AG08395 (cell line): ENCODE data around the gene NUP62CL.
A peak's percentile ranks its signal among the peaks of the same experiment; 100 is the strongest.

Experiments
- DNase-seq: peaks from one replicate; pipeline ENCODE4 v3.0.0; 2012; ENCODE audit warnings: mixed read lengths, low spot score

Gene NUP62CL

DNA sequence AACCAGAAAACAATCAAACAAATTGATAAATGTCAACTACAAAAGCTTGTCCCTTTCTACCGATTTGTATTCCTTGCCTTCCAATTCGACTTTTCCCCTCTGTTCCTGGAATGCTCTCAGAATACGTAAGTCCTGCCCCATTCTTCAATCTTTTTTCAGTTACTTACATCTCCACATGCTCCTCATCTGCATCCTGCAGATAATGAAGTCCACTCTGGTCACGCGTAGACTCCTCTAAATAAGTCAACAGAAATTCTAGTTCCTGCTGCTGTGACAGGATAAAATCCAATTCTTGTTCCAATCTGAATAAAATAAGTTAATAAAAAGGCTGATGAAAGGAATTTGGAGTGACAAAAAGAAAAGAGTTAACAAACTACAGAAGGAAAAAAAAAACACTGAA lies 53.2 kb downstream of the NUP62CL start:
- DNase-seq, result no peak

DNA sequence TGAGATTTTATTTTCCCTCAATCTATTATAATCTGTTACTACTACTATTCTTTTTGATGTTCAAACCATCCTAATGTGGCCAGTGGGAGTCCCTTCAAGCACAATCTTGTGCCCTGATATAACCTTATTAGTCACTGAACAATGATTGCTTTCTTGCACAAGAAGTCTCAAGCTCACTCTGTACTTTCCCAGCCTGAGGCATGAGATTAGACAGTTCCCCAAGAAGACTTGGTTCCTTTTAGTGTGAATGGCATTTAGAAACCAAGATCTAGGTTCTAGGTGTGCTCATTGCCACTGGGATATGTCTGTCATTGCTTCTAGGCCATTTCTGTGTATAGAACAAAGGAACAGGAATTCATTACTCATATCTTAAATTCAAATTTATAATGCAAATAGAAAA lies 59.6 kb downstream of the NUP62CL start:
- no peak for DNase-seq

DNA sequence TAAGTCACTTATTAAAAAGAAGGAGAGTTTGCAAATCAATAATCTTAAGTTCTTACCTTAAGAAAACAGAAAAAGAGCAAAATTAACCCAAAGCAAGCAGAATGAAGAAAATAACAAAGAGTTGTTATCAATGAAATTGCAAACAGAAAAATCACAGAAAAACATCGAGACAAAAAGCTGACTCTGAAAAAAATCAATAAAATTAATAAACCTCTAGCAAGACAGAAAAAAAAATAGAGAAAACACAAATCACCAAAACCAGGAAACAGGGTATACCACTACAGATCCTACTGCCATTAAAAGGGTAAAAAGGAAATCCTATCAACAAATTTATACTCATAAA lies 70.3 kb downstream of the NUP62CL start:
- DNase-seq, result no peak

DNA sequence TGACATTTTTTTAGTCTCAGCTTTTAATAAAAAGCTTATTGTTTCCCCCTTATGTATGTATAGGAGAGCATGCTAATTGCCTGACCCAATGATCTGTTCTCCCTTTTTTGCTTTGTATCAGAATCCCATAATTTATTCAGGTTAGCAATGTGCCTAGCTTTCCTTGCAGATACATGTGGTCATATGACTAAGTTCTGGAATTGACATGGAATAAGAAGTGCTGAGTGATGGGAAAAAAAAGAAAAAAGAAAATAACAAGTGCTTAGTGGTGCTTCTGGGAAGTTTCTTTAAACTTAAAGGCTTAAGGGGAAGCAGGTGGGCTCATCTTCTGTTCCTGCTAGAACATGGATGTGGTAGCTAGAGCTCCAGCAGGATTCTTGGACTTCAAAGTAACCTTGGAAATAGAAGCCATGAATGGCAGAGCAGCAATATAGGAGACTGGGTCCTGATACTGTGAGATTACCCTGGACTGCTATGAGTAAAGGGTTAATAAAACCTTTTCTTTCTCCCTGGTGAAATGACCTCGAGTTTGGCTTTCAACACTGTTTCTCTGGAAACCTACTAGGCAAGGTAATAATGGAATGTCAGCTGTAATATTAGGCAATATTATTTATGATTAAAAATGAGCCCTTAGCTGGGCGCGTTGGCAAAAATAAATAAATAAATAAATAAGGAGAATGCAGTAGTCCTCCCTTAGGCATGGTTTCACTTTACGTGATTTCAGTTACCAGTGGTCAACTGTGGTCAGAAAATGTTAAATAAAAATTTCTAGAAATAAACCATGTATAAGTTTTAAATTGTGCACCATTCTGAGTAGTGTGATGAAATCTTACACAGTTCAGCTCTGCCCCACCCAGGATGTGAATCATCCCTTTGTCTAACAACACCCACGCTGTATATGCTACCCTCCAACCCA lies 70.9 kb downstream of the NUP62CL start:
- DNase-seq, result no peak

DNA sequence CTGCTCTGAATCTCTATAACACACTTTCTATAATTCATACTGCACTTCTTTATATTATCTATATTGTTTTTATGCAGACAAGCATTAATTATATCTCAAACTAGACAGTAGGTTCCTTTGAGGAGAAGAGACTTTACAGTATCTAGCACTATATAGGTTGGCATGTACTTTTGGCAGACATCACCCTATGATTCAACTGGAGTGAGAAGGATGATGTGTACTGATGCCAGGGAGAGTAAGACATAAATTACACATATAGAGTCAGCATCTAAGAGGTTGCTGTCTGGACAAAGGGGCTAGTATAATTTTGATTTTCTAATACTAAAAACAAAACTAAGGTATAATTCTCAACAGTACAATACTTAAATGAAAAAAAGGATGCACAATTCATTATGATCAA lies 82.5 kb downstream of the NUP62CL start:
- DNase-seq, result no peak

DNA sequence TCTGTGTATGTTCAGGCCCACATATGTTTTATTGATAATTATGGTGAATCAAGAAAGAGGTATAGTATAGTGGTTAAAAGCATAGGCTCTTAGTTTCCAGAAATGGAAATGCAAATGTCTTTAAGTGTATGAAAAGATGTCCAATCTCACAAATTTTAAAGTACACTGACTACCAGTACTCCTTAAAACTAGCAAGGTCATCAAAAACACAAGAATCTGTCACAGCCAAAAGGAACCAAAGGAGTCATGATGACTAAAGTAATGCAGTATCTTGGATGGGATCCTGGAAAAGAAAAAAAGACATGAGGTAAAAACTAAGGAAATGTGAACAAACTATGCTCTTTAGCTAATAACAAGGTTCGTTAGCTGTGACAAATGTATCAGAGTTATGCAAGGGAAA lies 87.0 kb downstream of the NUP62CL start:
- no peak for DNase-seq

DNA sequence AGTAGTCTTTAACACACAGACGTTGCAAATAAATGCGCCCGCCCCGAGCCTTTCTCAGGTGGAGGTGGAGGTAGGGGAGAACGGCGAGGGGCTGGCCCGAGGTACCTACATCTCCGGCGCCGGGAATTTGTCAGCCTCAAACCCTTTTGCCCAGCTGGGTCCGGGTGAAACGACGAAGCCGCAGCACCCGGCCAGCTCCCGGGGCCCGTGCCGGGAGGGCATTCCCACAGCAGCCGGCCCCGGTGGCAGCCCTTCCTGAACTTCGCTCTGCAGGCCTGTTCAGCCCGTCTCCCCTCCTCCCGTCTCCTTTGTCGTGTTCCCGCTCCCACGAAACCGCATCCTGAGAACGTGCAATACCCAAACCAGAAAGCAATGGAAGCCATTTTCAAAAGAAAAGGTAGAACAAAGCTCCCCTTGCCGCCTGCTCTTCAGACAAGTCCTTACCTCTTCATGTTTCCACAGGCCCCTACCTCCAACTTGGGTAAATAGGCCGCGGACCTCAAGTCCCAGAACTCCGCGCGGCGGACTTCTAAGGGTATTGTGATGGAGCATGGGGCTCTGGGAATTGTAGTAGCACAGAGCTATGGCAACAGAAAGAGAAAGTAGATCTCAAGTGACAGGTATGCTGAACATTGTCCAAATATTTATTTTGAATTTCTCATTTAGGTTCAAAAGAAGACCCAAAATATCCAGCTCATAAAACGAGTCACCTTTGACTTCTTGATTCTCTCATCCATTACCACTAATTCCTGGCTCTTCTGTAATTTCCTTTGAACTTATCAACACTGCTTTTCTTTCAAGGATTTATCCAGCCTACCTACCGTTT lies 87.7 kb downstream of the NUP62CL start, which contains the start of gene RBM41:
TSS of gene RBM41 (minus strand) at position 501 of the 826 bp plus-strand sequence. CDS start at position 452, 49 bp downstream.
- DNase-seq, result peak; percentile 45

DNA sequence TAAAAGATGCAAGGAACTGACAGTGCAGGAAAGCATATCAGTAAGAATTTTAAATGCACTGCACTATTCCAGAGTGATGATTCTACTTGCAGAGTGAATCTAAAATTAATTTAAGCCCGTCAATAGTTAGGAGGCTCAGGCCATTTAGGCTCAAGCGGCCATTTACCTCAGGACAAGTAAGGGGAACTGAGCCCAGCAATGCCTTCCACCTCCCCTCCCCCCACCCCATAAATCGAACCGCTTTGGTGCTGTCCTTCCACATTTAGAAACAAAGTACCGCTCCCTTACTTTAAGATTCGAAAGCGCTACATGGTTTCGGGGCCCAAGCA lies 88.3 kb downstream of the NUP62CL start:
- DNase-seq, result no peak

DNA sequence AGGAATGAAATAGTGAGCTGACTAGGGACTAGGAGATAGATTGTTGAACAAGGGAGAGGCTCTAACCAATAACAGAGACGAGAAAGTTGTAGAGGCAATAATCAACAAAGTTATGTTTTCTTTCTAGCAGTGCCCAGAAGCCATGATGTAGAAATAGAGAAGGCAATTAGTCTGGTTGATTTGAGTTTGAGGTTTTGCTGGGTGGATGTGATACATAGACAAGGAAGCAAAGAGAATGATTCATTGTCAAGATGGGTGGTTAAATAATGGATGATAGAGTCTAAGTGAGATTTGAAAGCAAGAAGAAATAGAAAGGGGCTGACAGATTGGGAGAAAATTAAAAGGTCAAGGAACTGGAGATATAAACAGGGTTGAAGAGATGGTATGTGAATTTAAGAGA lies 98.8 kb downstream of the NUP62CL start:
- DNase-seq, result no peak

DNA sequence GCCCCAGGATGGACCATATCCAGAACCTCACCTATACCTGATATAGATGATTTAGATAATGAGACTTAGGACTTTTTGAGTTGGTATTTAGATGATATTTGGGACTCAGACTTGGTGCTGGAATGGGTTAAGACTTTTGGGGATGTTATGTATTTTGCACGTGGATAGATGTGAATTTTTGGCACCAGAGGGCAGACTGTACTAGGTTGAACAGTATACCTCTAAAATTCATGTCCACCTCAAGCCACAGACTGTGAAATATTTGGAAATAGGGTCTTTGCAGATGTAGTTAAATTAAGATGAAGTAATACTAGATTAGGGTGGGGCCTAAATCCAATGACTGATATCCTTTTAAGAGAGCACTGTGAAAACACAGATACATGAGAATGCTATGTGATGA lies 103.3 kb downstream of the NUP62CL start:
- no peak for DNase-seq

DNA sequence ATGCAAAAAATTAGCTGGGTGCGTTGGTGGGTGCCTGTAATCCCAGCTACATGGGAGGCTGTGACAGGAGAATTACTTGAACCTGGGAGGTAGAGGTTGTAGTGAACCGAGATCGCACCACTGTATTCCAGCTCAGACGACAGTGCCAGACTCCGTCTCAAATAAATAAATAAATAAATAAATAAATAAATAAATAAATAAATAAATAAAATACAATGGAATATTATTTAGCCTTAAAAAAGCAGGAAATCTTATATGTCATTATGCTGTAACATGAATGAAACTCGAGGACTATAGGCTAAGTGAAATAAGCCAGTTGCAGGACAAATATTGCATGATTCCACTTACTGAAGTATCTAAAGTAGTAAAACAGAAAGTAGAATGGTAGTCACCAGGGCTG lies 130.1 kb downstream of the NUP62CL start:
- DNase-seq, result no peak
